Keratinocyte (primary cell): ENCODE measurements around the gene SLC13A1. TPM values are rescaled to one million over a fixed set of nuclear protein-coding genes. Genes with fewer than 3 reads are reported as not detected.

Experiments used
- DNase-seq: peaks from one replicate; pipeline ENCODE4 v3.0.0-alpha.2; 2011; ENCODE audit warnings: low read depth, missing footprints, low spot score
- FAIRE-seq: peaks from 2 replicates; lab custom pipeline; 2011; peaks lifted over from hg19 to GRCh38; lab: Jason Lieb, UNC
- H2AFZ ChIP-seq: 2 replicates; pipeline ENCODE4 v1.6.0; 2012; ENCODE audit warnings: low read length, control low read depth, inconsistent platforms; ENCODE audit not compliant: control insufficient read depth
- H3K27ac ChIP-seq: 2 replicates; pipeline ENCODE4 v1.5.1; 2011; ENCODE audit warnings: low read length; ENCODE audit not compliant: control insufficient read depth, insufficient read depth
- H3K27me3 ChIP-seq: 3 replicates; pipeline ENCODE4 v1.6.0; 2011; ENCODE audit warnings: low read length; ENCODE audit not compliant: control insufficient read depth, insufficient read depth; ENCODE audit errors: extremely low read depth
- H3K36me3 ChIP-seq, 2 experiments: 2 replicates in 1 of 2; 3 replicates in 1 of 2; pipeline ENCODE4 v1.5.1; 2011; ENCODE audit warnings: low read length in 2 of 2, mild to moderate bottlenecking in 1 of 2; ENCODE audit not compliant: control insufficient read depth in 2 of 2, insufficient read depth in 2 of 2; ENCODE audit errors: extremely low read depth in 1 of 2
- H3K4me1 ChIP-seq: 3 replicates; pipeline ENCODE4 v1.5.1; 2011; ENCODE audit warnings: low read length; ENCODE audit not compliant: control insufficient read depth, insufficient read depth; ENCODE audit errors: extremely low read depth
- H3K4me2 ChIP-seq: 3 replicates; pipeline ENCODE4 v1.6.0; 2011; ENCODE audit warnings: low read depth, low read length; ENCODE audit not compliant: control insufficient read depth, insufficient read depth; ENCODE audit errors: extremely low read depth
- H3K4me3 ChIP-seq, 3 experiments: fragments of 200-600 bp in 1 of 3; sonication (generic) in 1 of 3; 2 replicates in 2 of 3; 3 replicates in 1 of 3; pipeline ENCODE4 v1.5.1; 2011 to 2016; ENCODE audit warnings: low read length in 3 of 3, mild to moderate bottlenecking in 3 of 3, control low read depth in 2 of 3, inconsistent platforms in 1 of 3, low read depth in 1 of 3, mixed read lengths in 1 of 3, mixed run types in 1 of 3, moderate library complexity in 1 of 3; ENCODE audit not compliant: control insufficient read depth in 2 of 3, insufficient read depth in 2 of 3; ENCODE audit errors: extremely low read depth in 1 of 3
- H3K79me2 ChIP-seq: 2 replicates; pipeline ENCODE4 v1.6.0; 2012; ENCODE audit warnings: low read length; ENCODE audit not compliant: control insufficient read depth, insufficient read depth
- H3K9ac ChIP-seq: 3 replicates; pipeline ENCODE4 v1.6.0; 2011; ENCODE audit warnings: low read length; ENCODE audit not compliant: control insufficient read depth, insufficient read depth; ENCODE audit errors: extremely low read depth
- H3K9me1 ChIP-seq: 3 replicates; pipeline ENCODE4 v1.6.0; 2011; ENCODE audit warnings: low read length; ENCODE audit not compliant: control insufficient read depth, insufficient read depth; ENCODE audit errors: extremely low read depth
- H3K9me3 ChIP-seq: 2 replicates; pipeline ENCODE4 v1.5.1; 2012; ENCODE audit warnings: low read depth, low read length; ENCODE audit not compliant: control insufficient read depth
- H4K20me1 ChIP-seq: 3 replicates; pipeline ENCODE4 v1.6.0; 2011; ENCODE audit warnings: low read length; ENCODE audit not compliant: control insufficient read depth, insufficient read depth; ENCODE audit errors: extremely low read depth
- CTCF ChIP-seq, 3 experiments: IDR thresholded peaks in 1 of 3; conservative IDR thresholded peaks in 1 of 3; optimal IDR thresholded peaks in 1 of 3; 2 replicates in 2 of 3; 3 replicates in 1 of 3; pipeline versions ENCODE3 to v1.5.1; 2011; ENCODE audit warnings: low read length in 3 of 3, mild to moderate bottlenecking in 3 of 3, moderate library complexity in 2 of 3, control low read depth in 1 of 3, inconsistent platforms in 1 of 3; ENCODE audit not compliant: insufficient read depth in 2 of 3; ENCODE audit errors: extremely low read depth in 1 of 3
- EZH2 ChIP-seq: IDR thresholded peaks from one replicate; pipeline ENCODE4 v1.6.1; 2012; ENCODE audit warnings: inconsistent platforms, mild to moderate bottlenecking, low read length, moderate library complexity
- dilution Hi-C: fragments of 300-500 bp; cut with MboI; formaldehyde crosslinking; loops from one replicate; pipeline ENCODE4 v1.7.0; 2020; ENCODE audit warnings: low sequenced_read_pairs; ENCODE audit not compliant: extremely low pct_ligation_motif_present
- polyA plus RNA-seq, 5 experiments: library from polyadenylated mRNA; depleted of rRNA in 3 of 5; stranded (reverse) in 3 of 5; stranded (forward) in 1 of 5; unstranded in 1 of 5; fragments of >200 nt; gene quantifications; 1 replicate in 1 of 5; 2 replicates in 3 of 5; 3 replicates in 1 of 5; pipeline versions ENCODE4 v1.2.1 to v1.2.3, GENCODE V29; 2011 to 2012; ENCODE audit warnings: missing spikeins in 2 of 5, low read depth in 1 of 5, low replicate concordance in 1 of 5

The SLC13A1 gene
- polyA plus RNA-seq, 1 donor (not counting 4 experiments of a cell fraction or from before 2014, with no cell fraction given): not detected

- Histone ChIP-seq H3K9me3 (no peaks in the 10 kb centered on the region), H3K27me3 (no peaks in the 10 kb centered on the region), H3K36me3 (no peaks in the 10 kb centered on the region), H3K4me2 (no peak overlapping the region), H3K27ac (no peak overlapping the region), H3K9ac (no peak overlapping the region), H3K9me1 (no peaks in the 10 kb centered on the region), H4K20me1 (no peaks in the 10 kb centered on the region), H3K4me3 (no peak overlapping the region), H3K79me2 (no peaks in the 10 kb centered on the region), H3K4me1 (no peaks in the 10 kb centered on the region), H2AFZ (no peak overlapping the region)
- DNase-seq (no peak), FAIRE-seq (no peak)
- dilution Hi-C loops: no loop called here
- TF ChIP-seq CTCF (optimal IDR thresholded peaks at IDR 0.05 in 1 of 3, IDR thresholded peaks at IDR 0.05 in 1 of 3, conservative IDR thresholded peaks at IDR 0.05 in 1 of 3; ENCODE audit: extremely low read depth in 1 of 3, insufficient read depth in 2 of 3, low read length in 3 of 3) (no peak), EZH2 (no peak)
These were observed 63.8 kb downstream of the SLC13A1 start for GRCh38 chr7:123135960-123136359.

DNA sequence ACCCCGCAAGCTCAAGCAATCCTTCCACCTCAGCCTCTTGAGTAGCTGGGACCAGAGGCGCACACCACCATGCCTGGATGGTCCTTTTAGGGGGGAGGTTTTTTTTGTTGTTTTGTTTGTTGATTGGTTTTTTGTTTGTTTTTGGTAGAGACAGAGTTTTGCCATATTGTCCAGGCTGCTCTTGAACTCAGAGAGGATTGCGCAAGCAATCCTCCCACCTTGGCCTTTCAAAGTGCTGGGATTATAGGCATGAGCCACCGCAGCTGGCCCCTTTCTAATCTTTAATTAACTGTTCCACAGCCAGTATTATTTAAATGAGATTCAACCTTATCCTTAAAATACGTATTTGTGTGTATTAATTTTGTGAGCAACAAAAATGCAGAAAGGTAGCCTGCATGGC lies 65.8 kb downstream of the SLC13A1 start:
- Histone ChIP-seq H4K20me1 (no peaks in the 10 kb centered on the region), H3K4me3 (no peak overlapping the region), H3K27me3 (no peaks in the 10 kb centered on the region), H3K9me1 (no peaks in the 10 kb centered on the region), H3K36me3 (no peaks in the 10 kb centered on the region), H2AFZ (no peak overlapping the region), H3K9me3 (no peaks in the 10 kb centered on the region), H3K4me2 (no peak overlapping the region), H3K4me1 (no peaks in the 10 kb centered on the region), H3K9ac (no peak overlapping the region), H3K79me2 (no peaks in the 10 kb centered on the region), H3K27ac (no peak overlapping the region)
- dilution Hi-C loops: no loop called here
- TF ChIP-seq EZH2 (no peak), CTCF (optimal IDR thresholded peaks at IDR 0.05 in 1 of 3, IDR thresholded peaks at IDR 0.05 in 1 of 3, conservative IDR thresholded peaks at IDR 0.05 in 1 of 3; ENCODE audit: extremely low read depth in 1 of 3, insufficient read depth in 2 of 3, low read length in 3 of 3) (no peak)
- no peak for FAIRE-seq
- no peak for DNase-seq
